A673 (cell line): Measurements from ENCODE around the gene NRXN2. TPM values are rescaled to one million over a fixed set of nuclear protein-coding genes. Genes with fewer than 3 reads are reported as not detected.

Experiments
- BruUV-seq: library from RNA; stranded (reverse); fragments of 400-500 nt; replicated peaks from 2 replicates; lab custom pipeline; 2021; lab: Mats Ljungman, UMichigan
- CTCF ChIA-PET: fragments of 300-600 bp; sonication (Branson Sonifier 250); formaldehyde crosslinking; loops from one replicate; lab custom pipeline; 2022; ENCODE audit warnings: antibody characterized with exemption; lab: Charles Lee
- POLR2A ChIA-PET: fragments of 300-600 bp; sonication (Branson Sonifier 250); formaldehyde crosslinking; loops from one replicate; lab custom pipeline; 2022; ENCODE audit warnings: antibody characterized with exemption; ENCODE audit not compliant: low non-redundant PET; lab: Charles Lee
- DNase-seq: peaks from one replicate; pipeline ENCODE4 v3.0.0-alpha.2; 2015; ENCODE audit warnings: low spot score
- H3K27ac ChIP-seq: fragments of 200-600 bp; sonication (generic); 2 replicates; pipeline ENCODE4 v1.5.1; 2016; ENCODE audit warnings: mixed run types, low read depth, mild to moderate bottlenecking, mixed read lengths, antibody characterized with exemption, low read length; ENCODE audit not compliant: poor library complexity, severe bottlenecking
- H3K27me3 ChIP-seq: fragments of 200-600 bp; sonication (generic); replicated peaks from 2 replicates; pipeline ENCODE4 v1.6.1; 2017; ENCODE audit warnings: mixed run types, low read depth, mild to moderate bottlenecking, mixed read lengths, antibody characterized with exemption, low read length; ENCODE audit not compliant: insufficient read depth, poor library complexity
- H3K36me3 ChIP-seq: fragments of 200-600 bp; sonication (generic); 2 replicates; pipeline ENCODE4 v1.6.1; 2016; ENCODE audit warnings: mixed run types, mild to moderate bottlenecking, mixed read lengths, antibody characterized with exemption, low read length; ENCODE audit not compliant: insufficient read depth, poor library complexity, severe bottlenecking
- H3K4me1 ChIP-seq: fragments of 200-600 bp; sonication (generic); 2 replicates; pipeline ENCODE4 v1.6.1; 2017; ENCODE audit warnings: mixed run types, mild to moderate bottlenecking, mixed read lengths, antibody characterized with exemption, low read length; ENCODE audit not compliant: insufficient read depth, poor library complexity, severe bottlenecking
- H3K4me3 ChIP-seq: fragments of 200-600 bp; sonication (generic); 2 replicates; pipeline ENCODE4 v1.5.1; 2016; ENCODE audit warnings: low read depth, mixed run types, mild to moderate bottlenecking, mixed read lengths, low read length; ENCODE audit not compliant: poor library complexity, severe bottlenecking
- H3K9me3 ChIP-seq: fragments of 200-600 bp; sonication (generic); 2 replicates; pipeline ENCODE4 v1.6.1; 2016; ENCODE audit warnings: mixed run types, low read depth, mild to moderate bottlenecking, mixed read lengths, antibody characterized with exemption, low read length; ENCODE audit not compliant: poor library complexity, severe bottlenecking
- EZH2 ChIP-seq: fragments of 200-600 bp; sonication (generic); IDR thresholded peaks from 2 replicates; pipeline ENCODE4 v1.6.1; 2017; ENCODE audit warnings: borderline replicate concordance, low read depth, mild to moderate bottlenecking, mixed read lengths, antibody characterized with exemption, low read length; ENCODE audit not compliant: poor library complexity, severe bottlenecking
- intact Hi-C: fragments of 100-400 bp; cut with micrococcal nuclease; formaldehyde crosslinking; loops from one replicate; pipeline ENCODE4 v1.10.0; 2022; ENCODE audit not compliant: unreplicated experiment
- total RNA-seq: library from RNA; stranded (reverse); gene quantifications from 2 replicates; pipeline ENCODE4 v1.2.3, GENCODE V29; 2021
- TF ChIP-seq, protein P1 (sequence below): fragments of 300-800, 200-600 bp; sonication (generic); conservative IDR thresholded peaks from 2 replicates; pipeline ENCODE4 v1.5.1; 2017; ENCODE audit warnings: low read depth, mild to moderate bottlenecking, antibody characterized with exemption, low read length, moderate library complexity, mixed read lengths

The NRXN2 gene
- total RNA-seq, 1 experiment from 2014 or later, result 5.0 TPM

GRCh38 chr11:64583296-64584262, 139.4 kb downstream of the NRXN2 start:
- POLR2A ChIA-PET, result no interaction called here
- intact Hi-C loops, result no loop called here
- BruUV-seq, result no TSS peak
- CTCF ChIA-PET, result interaction anchor here (0.5 kb wide), 1 partner anchor 228 kb away, joined by 10 read pairs; no protein-coding TSS in a partner anchor
- Histone ChIP-seq H3K27me3 (no peaks in the 10 kb centered on the region), H3K27ac (no peak overlapping the region), H3K9me3 (no peaks in the 10 kb centered on the region), H3K4me3 (no peak overlapping the region), H3K4me1 (no peaks in the 10 kb centered on the region), H3K36me3 (no peaks in the 10 kb centered on the region)
- TF ChIP-seq, protein P1, sequence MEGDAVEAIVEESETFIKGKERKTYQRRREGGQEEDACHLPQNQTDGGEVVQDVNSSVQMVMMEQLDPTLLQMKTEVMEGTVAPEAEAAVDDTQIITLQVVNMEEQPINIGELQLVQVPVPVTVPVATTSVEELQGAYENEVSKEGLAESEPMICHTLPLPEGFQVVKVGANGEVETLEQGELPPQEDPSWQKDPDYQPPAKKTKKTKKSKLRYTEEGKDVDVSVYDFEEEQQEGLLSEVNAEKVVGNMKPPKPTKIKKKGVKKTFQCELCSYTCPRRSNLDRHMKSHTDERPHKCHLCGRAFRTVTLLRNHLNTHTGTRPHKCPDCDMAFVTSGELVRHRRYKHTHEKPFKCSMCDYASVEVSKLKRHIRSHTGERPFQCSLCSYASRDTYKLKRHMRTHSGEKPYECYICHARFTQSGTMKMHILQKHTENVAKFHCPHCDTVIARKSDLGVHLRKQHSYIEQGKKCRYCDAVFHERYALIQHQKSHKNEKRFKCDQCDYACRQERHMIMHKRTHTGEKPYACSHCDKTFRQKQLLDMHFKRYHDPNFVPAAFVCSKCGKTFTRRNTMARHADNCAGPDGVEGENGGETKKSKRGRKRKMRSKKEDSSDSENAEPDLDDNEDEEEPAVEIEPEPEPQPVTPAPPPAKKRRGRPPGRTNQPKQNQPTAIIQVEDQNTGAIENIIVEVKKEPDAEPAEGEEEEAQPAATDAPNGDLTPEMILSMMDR, result no peak
- no peak for TF ChIP-seq EZH2
- DNase-seq, result no peak

GRCh38 chr11:64582885-64583284, 140.1 kb downstream of the NRXN2 start:
- ChIA-PET POLR2A (no interaction called here), CTCF (no interaction called here)
- no peak for DNase-seq
- Histone ChIP-seq H3K27me3 (no peaks in the 10 kb centered on the region), H3K36me3 (no peaks in the 10 kb centered on the region), H3K4me1 (no peaks in the 10 kb centered on the region), H3K4me3 (no peak overlapping the region), H3K27ac (no peak overlapping the region), H3K9me3 (no peaks in the 10 kb centered on the region)
- no TSS peak for BruUV-seq
- intact Hi-C loops, result no loop called here
- TF ChIP-seq, protein P1, result no peak
- no peak for TF ChIP-seq EZH2

- Histone ChIP-seq H3K36me3 (no peaks in the 10 kb centered on the region), H3K27me3 (no peaks in the 10 kb centered on the region), H3K27ac (no peak overlapping the region), H3K9me3 (no peaks in the 10 kb centered on the region), H3K4me3 (no peak overlapping the region), H3K4me1 (no peaks in the 10 kb centered on the region)
- ChIA-PET POLR2A (no interaction called here), CTCF (no interaction called here)
- DNase-seq, result no peak
- intact Hi-C loops, result no loop called here
- no TSS peak for BruUV-seq
- TF ChIP-seq, protein P1, result no peak
- TF ChIP-seq EZH2, result no peak
Measured at GRCh38 chr11:64581057-64581523, 141.9 kb downstream of the NRXN2 start.
